Neural cell (in vitro differentiated cells): Measurements from ENCODE around the gene CACNA1H. TPM values are rescaled to one million over a fixed set of nuclear protein-coding genes. Genes with fewer than 3 reads are reported as not detected.

Source experiments
- H2AFZ ChIP-seq: fragments of 200-600, 300-800 bp; sonication (generic), shearing (Covaris generic); 2 replicates; pipeline ENCODE4 v1.6.0; 2014; ENCODE audit warnings: low read depth, mild to moderate bottlenecking, antibody characterized with exemption, low read length, moderate library complexity
- H3F3A ChIP-seq: fragments of 200-600 bp; shearing (Covaris generic); 2 replicates; pipeline ENCODE4 v1.6.1; 2016; ENCODE audit warnings: mild to moderate bottlenecking, moderate library complexity, mixed read lengths, antibody characterized with exemption, low read length; ENCODE audit not compliant: insufficient read depth, poor library complexity, severe bottlenecking
- H3K27ac ChIP-seq: fragments of 200-600, 300-800 bp; sonication (generic), shearing (Covaris generic); 2 replicates; pipeline ENCODE4 v1.5.1; 2014; ENCODE audit warnings: mild to moderate bottlenecking, low read length, moderate library complexity
- H3K27me3 ChIP-seq: fragments of 300-800, 200-600 bp; sonication (generic), shearing (Covaris generic); 2 replicates; pipeline ENCODE4 v1.6.0; 2014; ENCODE audit warnings: mild to moderate bottlenecking, low read depth, low read length, moderate library complexity; ENCODE audit not compliant: insufficient read depth
- H3K36me3 ChIP-seq: fragments of 300-800, 200-600 bp; sonication (generic), shearing (Covaris generic); 2 replicates; pipeline ENCODE4 v1.5.1; 2014; ENCODE audit warnings: mild to moderate bottlenecking, antibody characterized with exemption, low read length, moderate library complexity; ENCODE audit not compliant: insufficient read depth
- H3K4me2 ChIP-seq: fragments of 300-800, 200-600 bp; sonication (generic), shearing (Covaris generic); 2 replicates; pipeline ENCODE4 v1.6.0; 2014; ENCODE audit warnings: mild to moderate bottlenecking, low read length
- H3K4me3 ChIP-seq: fragments of 300-800, 200-600 bp; sonication (generic), shearing (Covaris generic); 2 replicates; pipeline ENCODE4 v1.5.1; 2014; ENCODE audit warnings: mild to moderate bottlenecking, low read length, moderate library complexity
- H3K79me2 ChIP-seq: fragments of 200-600 bp; shearing (Covaris generic); replicated peaks from 2 replicates; pipeline ENCODE4 v1.6.0; 2014; ENCODE audit warnings: mild to moderate bottlenecking, low read length, moderate library complexity; ENCODE audit not compliant: insufficient read depth
- H3K9ac ChIP-seq: fragments of 300-800, 200-600 bp; sonication (generic), shearing (Covaris generic); 2 replicates; pipeline ENCODE4 v1.6.1; 2016; ENCODE audit warnings: mild to moderate bottlenecking, low read length, mixed read lengths
- H3K9me2 ChIP-seq: fragments of 200-600 bp; shearing (Covaris generic); 2 replicates; pipeline ENCODE4 v1.6.1; 2016; ENCODE audit warnings: mild to moderate bottlenecking, low read length, mixed read lengths; ENCODE audit not compliant: insufficient read depth
- H3K9me3 ChIP-seq: fragments of 200-600, 300-800 bp; sonication (generic), shearing (Covaris generic); 2 replicates; pipeline ENCODE4 v1.6.1; 2016; ENCODE audit warnings: mild to moderate bottlenecking, mixed run types, low read length, moderate library complexity, mixed read lengths
- H4K20me1 ChIP-seq: fragments of 200-600 bp; shearing (Covaris generic); 2 replicates; pipeline ENCODE4 v1.6.1; 2016; ENCODE audit warnings: mild to moderate bottlenecking, mixed run types; ENCODE audit not compliant: insufficient read depth
- EP300 ChIP-seq: fragments of 450-650 bp; conservative IDR thresholded peaks from 2 replicates; pipeline ENCODE4 v1.6.1; 2014; ENCODE audit warnings: antibody characterized with exemption, mild to moderate bottlenecking, moderate library complexity; ENCODE audit not compliant: poor library complexity, severe bottlenecking
- EZH2 ChIP-seq: fragments of 200-600, 300-800 bp; shearing (Covaris generic), sonication (generic); IDR thresholded peaks from 2 replicates; pipeline ENCODE4 v1.6.1; 2014; ENCODE audit warnings: antibody characterized with exemption, low read length, borderline replicate concordance, mild to moderate bottlenecking; ENCODE audit not compliant: insufficient read depth, poor library complexity, severe bottlenecking
- MXI1 ChIP-seq: fragments of 450-650 bp; conservative IDR thresholded peaks from 2 replicates; pipeline ENCODE4 v1.6.1; 2014; ENCODE audit warnings: antibody characterized with exemption, mild to moderate bottlenecking; ENCODE audit not compliant: poor library complexity, severe bottlenecking
- POLR2AphosphoS5 ChIP-seq: IDR thresholded peaks from 2 replicates; pipeline ENCODE4 v1.6.1; 2012
- RAD21 ChIP-seq: fragments of 450-650 bp; conservative IDR thresholded peaks from 2 replicates; pipeline ENCODE4 v1.6.1; 2014; ENCODE audit warnings: antibody characterized with exemption, mild to moderate bottlenecking, moderate library complexity
- SMC3 ChIP-seq: fragments of 450-650 bp; conservative IDR thresholded peaks from 2 replicates; pipeline ENCODE4 v1.6.1; 2014; ENCODE audit warnings: antibody characterized with exemption, mild to moderate bottlenecking, moderate library complexity; ENCODE audit not compliant: poor library complexity
- TAF1 ChIP-seq: IDR thresholded peaks from 2 replicates; pipeline ENCODE4 v1.6.1; 2012; ENCODE audit warnings: low read depth
- polyA minus RNA-seq: library from RNA; depleted of rRNA, polyadenylated mRNA; stranded (reverse); fragments of >200 nt; gene quantifications from 2 replicates; pipeline ENCODE4 v1.2.3, GENCODE V29; 2014
- polyA plus RNA-seq: library from polyadenylated mRNA; depleted of rRNA; stranded (reverse); fragments of >200 nt; gene quantifications from 2 replicates; pipeline ENCODE4 v1.2.3, GENCODE V29; 2014
- TF ChIP-seq, protein P1 (sequence below): IDR thresholded peaks from 2 replicates; pipeline ENCODE4 v1.6.1; 2012; ENCODE audit warnings: borderline replicate concordance
- TF ChIP-seq, protein P2 (sequence below): fragments of 450-650 bp; IDR thresholded peaks from 2 replicates; pipeline ENCODE4 v1.5.1; 2014; ENCODE audit warnings: antibody characterized with exemption, mild to moderate bottlenecking, moderate library complexity; ENCODE audit not compliant: poor library complexity, severe bottlenecking

The CACNA1H gene
- polyA plus RNA-seq (27.7 and 35.7 TPM in 2 replicates), polyA minus RNA-seq (42.7 and 55.0 TPM in 2 replicates)

DNA sequence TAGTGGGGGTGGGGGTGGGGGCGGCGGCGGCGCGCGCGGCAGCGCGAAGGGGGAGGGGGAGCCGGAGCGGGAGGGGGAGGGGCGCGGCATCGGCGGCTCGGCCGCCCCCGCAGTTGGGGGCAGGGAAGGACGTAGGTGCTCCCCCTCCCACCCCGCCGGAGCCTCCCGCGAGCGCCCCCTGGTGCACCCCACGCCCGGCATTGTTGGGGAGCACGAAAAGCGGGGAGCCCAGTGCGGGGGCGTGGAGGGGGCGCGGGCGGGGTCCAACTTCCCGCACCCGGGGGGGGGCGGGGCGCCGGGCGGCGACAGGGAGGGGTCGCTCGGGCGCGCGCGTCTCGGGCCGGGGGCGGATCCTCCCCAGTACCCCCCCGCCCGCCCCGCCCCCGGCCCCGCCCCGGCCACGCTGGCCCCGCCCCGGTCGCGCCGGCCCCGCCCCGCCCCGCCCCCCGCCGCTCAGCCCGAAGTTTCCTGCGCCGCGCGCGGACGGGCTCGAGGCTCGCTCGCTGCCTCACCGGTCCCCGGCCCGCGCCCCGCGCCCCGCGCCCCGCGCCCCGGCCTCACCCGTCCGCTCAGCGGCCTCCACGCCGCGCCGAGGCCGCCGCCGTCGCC, at the start of gene CACNA1H:
Gene CACNA1H (plus strand): TSS at position 456 of the 609 bp plus-strand sequence. CDS start 632 bp downstream, outside the sequence.
- no peaks in the 10 kb centered on the region for H3K36me3 ChIP-seq
- peak within 1 kb of the TSS; percentile 45 for H3K27ac ChIP-seq
- TF ChIP-seq RAD21: no peak
- TF ChIP-seq EZH2: no peak
- TF ChIP-seq TAF1: no peak
- peak; percentile 39 for TF ChIP-seq POLR2AphosphoS5
- TF ChIP-seq SMC3: no peak
- no peaks in the 10 kb centered on the region for H3K9me3 ChIP-seq
- peak within 1 kb of the TSS; percentile 14 for H2AFZ ChIP-seq
- no peaks in the 10 kb centered on the region for H3F3A ChIP-seq
- no peaks in the 10 kb centered on the region for H3K9me2 ChIP-seq
- no peaks in the 10 kb centered on the region for H4K20me1 ChIP-seq
- peaks cover 12% of the 10 kb centered on the region for H3K79me2 ChIP-seq
- peak within 1 kb of the TSS; percentile 71 for H3K9ac ChIP-seq
- no peaks in the 10 kb centered on the region for H3K27me3 ChIP-seq
- peak within 1 kb of the TSS; percentile 74 for H3K4me3 ChIP-seq
- H3K4me2 ChIP-seq: peak within 1 kb of the TSS; percentile 12

DNA sequence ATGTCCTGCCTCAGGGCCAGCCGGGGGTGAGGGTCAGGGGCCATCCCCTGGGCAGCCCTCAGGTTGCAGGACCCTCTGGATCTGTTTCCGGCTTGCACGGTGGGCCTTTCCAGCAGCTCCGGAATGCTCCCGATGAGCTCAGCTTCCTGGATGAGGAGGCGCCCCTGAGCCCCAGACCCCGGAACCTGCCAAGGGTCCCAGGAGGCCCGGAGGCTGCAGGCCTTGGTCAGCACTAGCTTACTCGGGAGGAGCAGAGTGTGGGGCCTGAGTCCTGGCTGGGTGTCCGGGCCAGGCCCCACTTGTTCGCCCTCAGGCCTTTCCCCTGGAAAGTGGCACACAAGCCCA, 49.3 kb upstream of the CACNA1H start:
- H3K27ac ChIP-seq: no peak overlapping the region
- no peaks in the 10 kb centered on the region for H3F3A ChIP-seq
- TF ChIP-seq EP300 (no peak), TAF1 (no peak), MXI1 (no peak), RAD21 (no peak), POLR2AphosphoS5 (no peak), SMC3 (no peak), EZH2 (no peak)
- TF ChIP-seq, protein P1, sequence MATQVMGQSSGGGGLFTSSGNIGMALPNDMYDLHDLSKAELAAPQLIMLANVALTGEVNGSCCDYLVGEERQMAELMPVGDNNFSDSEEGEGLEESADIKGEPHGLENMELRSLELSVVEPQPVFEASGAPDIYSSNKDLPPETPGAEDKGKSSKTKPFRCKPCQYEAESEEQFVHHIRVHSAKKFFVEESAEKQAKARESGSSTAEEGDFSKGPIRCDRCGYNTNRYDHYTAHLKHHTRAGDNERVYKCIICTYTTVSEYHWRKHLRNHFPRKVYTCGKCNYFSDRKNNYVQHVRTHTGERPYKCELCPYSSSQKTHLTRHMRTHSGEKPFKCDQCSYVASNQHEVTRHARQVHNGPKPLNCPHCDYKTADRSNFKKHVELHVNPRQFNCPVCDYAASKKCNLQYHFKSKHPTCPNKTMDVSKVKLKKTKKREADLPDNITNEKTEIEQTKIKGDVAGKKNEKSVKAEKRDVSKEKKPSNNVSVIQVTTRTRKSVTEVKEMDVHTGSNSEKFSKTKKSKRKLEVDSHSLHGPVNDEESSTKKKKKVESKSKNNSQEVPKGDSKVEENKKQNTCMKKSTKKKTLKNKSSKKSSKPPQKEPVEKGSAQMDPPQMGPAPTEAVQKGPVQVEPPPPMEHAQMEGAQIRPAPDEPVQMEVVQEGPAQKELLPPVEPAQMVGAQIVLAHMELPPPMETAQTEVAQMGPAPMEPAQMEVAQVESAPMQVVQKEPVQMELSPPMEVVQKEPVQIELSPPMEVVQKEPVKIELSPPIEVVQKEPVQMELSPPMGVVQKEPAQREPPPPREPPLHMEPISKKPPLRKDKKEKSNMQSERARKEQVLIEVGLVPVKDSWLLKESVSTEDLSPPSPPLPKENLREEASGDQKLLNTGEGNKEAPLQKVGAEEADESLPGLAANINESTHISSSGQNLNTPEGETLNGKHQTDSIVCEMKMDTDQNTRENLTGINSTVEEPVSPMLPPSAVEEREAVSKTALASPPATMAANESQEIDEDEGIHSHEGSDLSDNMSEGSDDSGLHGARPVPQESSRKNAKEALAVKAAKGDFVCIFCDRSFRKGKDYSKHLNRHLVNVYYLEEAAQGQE: no peak
- TF ChIP-seq, protein P2, sequence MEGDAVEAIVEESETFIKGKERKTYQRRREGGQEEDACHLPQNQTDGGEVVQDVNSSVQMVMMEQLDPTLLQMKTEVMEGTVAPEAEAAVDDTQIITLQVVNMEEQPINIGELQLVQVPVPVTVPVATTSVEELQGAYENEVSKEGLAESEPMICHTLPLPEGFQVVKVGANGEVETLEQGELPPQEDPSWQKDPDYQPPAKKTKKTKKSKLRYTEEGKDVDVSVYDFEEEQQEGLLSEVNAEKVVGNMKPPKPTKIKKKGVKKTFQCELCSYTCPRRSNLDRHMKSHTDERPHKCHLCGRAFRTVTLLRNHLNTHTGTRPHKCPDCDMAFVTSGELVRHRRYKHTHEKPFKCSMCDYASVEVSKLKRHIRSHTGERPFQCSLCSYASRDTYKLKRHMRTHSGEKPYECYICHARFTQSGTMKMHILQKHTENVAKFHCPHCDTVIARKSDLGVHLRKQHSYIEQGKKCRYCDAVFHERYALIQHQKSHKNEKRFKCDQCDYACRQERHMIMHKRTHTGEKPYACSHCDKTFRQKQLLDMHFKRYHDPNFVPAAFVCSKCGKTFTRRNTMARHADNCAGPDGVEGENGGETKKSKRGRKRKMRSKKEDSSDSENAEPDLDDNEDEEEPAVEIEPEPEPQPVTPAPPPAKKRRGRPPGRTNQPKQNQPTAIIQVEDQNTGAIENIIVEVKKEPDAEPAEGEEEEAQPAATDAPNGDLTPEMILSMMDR: no peak
- no peak overlapping the region for H2AFZ ChIP-seq
- H3K27me3 ChIP-seq: no peaks in the 10 kb centered on the region
- no peak overlapping the region for H3K4me2 ChIP-seq
- H3K9me2 ChIP-seq: no peaks in the 10 kb centered on the region
- no peaks in the 10 kb centered on the region for H3K36me3 ChIP-seq
- no peaks in the 10 kb centered on the region for H4K20me1 ChIP-seq
- H3K4me3 ChIP-seq: peak overlapping the region; percentile 62
- H3K79me2 ChIP-seq: no peaks in the 10 kb centered on the region
- H3K9ac ChIP-seq: no peak overlapping the region
- H3K9me3 ChIP-seq: no peaks in the 10 kb centered on the region
